HepG2 (cell line): ENCODE results near the gene MTPN. TPM values are rescaled to one million over a fixed set of nuclear protein-coding genes. Genes with fewer than 3 reads are reported as not detected.

Source experiments
- ATRX ChIP-seq: sonication (generic); formaldehyde crosslinking; IDR thresholded peaks from 2 replicates; pipeline ENCODE4 v1.4.0; 2020; ENCODE audit warnings: missing genetic modification reagents, borderline replicate concordance
- CBX2 ChIP-seq, 2 experiments: fragments of 200-600 bp in 1 of 2; sonication (generic); formaldehyde crosslinking in 1 of 2; IDR thresholded peaks; 2 replicates each; pipeline versions ENCODE4 v1.7.0 to v1.8.1; 2018 to 2022; ENCODE audit warnings: low read depth in 2 of 2, low read length in 1 of 2, mild to moderate bottlenecking in 1 of 2, missing genetic modification reagents in 1 of 2
- CCDC6 ChIP-seq: sonication (generic); formaldehyde crosslinking; IDR thresholded peaks from 2 replicates; pipeline ENCODE4 v1.8.1; 2022; ENCODE audit warnings: mild to moderate bottlenecking, missing genetic modification reagents, moderate library complexity
- GABPB1 ChIP-seq: IDR thresholded peaks from 2 replicates; pipeline ENCODE4 v1.6.1; 2016; ENCODE audit warnings: mild to moderate bottlenecking, missing genetic modification reagents, moderate library complexity, missing compliant biosample characterization
- NFIC ChIP-seq: IDR thresholded peaks from 2 replicates; pipeline ENCODE4 v1.6.1; 2012; ENCODE audit warnings: mild to moderate bottlenecking, low read length, inconsistent platforms
- NFKB2 ChIP-seq: sonication (generic); formaldehyde crosslinking; IDR thresholded peaks from 2 replicates; pipeline ENCODE4 v1.4.0; 2020; ENCODE audit warnings: missing genetic modification reagents, borderline replicate concordance
- RBM22 ChIP-seq: fragments of 200-400 bp; formaldehyde crosslinking; optimal IDR thresholded peaks from 2 replicates; pipeline ENCODE3; 2017; ENCODE audit warnings: mild to moderate bottlenecking, low read length, moderate library complexity
- SAP130 ChIP-seq: IDR thresholded peaks from 2 replicates; pipeline ENCODE4 v1.6.1; 2016; ENCODE audit warnings: low read depth
- SMARCE1 ChIP-seq: fragments of 450-650 bp; IDR thresholded peaks from 2 replicates; pipeline ENCODE4 v1.6.1; 2017; ENCODE audit warnings: borderline replicate concordance
- ZBTB8A ChIP-seq: sonication (generic); formaldehyde crosslinking; IDR thresholded peaks from 2 replicates; pipeline ENCODE4 v1.4.0; 2020; ENCODE audit warnings: mild to moderate bottlenecking, low read depth, missing genetic modification reagents, borderline replicate concordance
- ZMAT3 ChIP-seq: sonication (generic); formaldehyde crosslinking; conservative IDR thresholded peaks from 2 replicates; pipeline ENCODE4 v1.7.0; 2021; ENCODE audit warnings: missing genetic modification reagents
- ZNF101 ChIP-seq: sonication (generic); formaldehyde crosslinking; IDR thresholded peaks from 2 replicates; pipeline ENCODE4 v1.4.0; 2020; ENCODE audit warnings: mild to moderate bottlenecking, low read depth, missing genetic modification reagents, borderline replicate concordance
- ZNF225 ChIP-seq: sonication (generic); formaldehyde crosslinking; IDR thresholded peaks from 2 replicates; pipeline ENCODE4 v1.4.0; 2020; ENCODE audit warnings: mild to moderate bottlenecking, missing genetic modification reagents
- ZNF335 ChIP-seq: sonication (generic); formaldehyde crosslinking; IDR thresholded peaks from 2 replicates; pipeline ENCODE4 v1.4.0; 2020; ENCODE audit warnings: missing genetic modification reagents
- ZNF644 ChIP-seq: IDR thresholded peaks from 2 replicates; pipeline ENCODE4 v1.6.1; 2016; ENCODE audit warnings: low read depth
- ZNF790 ChIP-seq: sonication (generic); formaldehyde crosslinking; IDR thresholded peaks from 2 replicates; pipeline ENCODE4 v1.8.0; 2022; ENCODE audit warnings: missing genetic modification reagents, mild to moderate bottlenecking, borderline replicate concordance
- polyA plus RNA-seq, 8 experiments: library from polyadenylated mRNA; depleted of rRNA in 3 of 8; stranded (reverse) in 7 of 8; unstranded in 1 of 8; fragments of >200 nt; fragmentation: Illumina TruSeq in 4 of 8; extraction: Trizol in 4 of 8; gene quantifications; 2 replicates each; pipeline versions ENCODE4 v1.2.1 to v1.2.3, GENCODE V29; 2011 to 2016; ENCODE audit warnings: low read depth in 4 of 8, missing spikeins in 1 of 8, mixed read lengths in 1 of 8; ENCODE audit not compliant: insufficient read depth in 1 of 8
- total RNA-seq, 5 experiments: library from RNA; depleted of rRNA; stranded (reverse); fragments of >200 nt; fragmentation: Illumina TruSeq; extraction: Trizol; gene quantifications; 2 replicates each; pipeline ENCODE4 v1.2.3, GENCODE V29; 2016; ENCODE audit warnings: low read depth in 1 of 5
- TF ChIP-seq, protein P1 (sequence below): sonication (generic); formaldehyde crosslinking; IDR thresholded peaks from 2 replicates; pipeline ENCODE4 v1.4.0; 2020; ENCODE audit warnings: mild to moderate bottlenecking, missing genetic modification reagents
- TF ChIP-seq, protein P2 (sequence below): sonication (generic); formaldehyde crosslinking; IDR thresholded peaks from 2 replicates; pipeline ENCODE4 v1.8.1; 2023; ENCODE audit warnings: mild to moderate bottlenecking, missing genetic modification reagents

Gene MTPN
- total and polyA plus RNA-seq, 2 of the 13 experiments (the other 11 are each of a cell fraction or from before 2014, with no cell fraction given), result 31.1 to 71.7 TPM

DNA sequence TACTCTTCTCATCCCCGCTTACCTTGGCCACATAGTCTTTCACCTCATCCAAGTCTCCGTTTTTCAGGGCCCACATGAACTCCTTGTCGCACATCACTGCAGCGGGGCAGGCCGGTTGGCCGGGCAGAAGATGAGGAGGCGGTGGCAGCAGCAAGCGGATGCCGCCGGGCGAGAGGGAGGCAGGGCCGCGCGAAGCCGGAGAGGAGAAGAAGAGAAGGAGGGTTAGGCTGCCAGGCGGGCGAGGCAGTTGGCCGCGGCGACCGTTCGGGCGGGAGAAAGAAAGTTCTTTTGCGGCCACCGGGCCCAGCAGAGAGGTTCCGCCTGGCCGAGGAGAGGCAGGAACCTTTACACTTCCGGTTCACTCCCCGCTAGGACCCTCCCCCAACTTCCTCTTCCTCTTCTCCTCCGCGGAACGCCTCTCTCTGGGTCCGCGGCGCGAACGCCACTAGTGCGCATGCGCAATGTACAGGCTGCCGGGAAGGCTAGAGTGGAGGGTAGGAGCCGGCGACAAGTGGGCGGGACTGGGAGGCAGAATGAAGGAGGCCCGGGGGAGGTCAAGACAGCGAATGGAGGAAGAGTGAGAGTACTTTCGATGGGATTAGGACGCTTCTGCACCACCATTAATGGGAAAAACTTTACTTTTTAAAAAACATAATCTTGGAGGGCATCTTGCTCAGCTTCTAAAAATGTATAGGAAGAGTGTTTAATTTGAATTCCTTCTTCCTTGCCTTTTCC, at the start of gene MTPN (continued):
- TF ChIP-seq, protein P1, sequence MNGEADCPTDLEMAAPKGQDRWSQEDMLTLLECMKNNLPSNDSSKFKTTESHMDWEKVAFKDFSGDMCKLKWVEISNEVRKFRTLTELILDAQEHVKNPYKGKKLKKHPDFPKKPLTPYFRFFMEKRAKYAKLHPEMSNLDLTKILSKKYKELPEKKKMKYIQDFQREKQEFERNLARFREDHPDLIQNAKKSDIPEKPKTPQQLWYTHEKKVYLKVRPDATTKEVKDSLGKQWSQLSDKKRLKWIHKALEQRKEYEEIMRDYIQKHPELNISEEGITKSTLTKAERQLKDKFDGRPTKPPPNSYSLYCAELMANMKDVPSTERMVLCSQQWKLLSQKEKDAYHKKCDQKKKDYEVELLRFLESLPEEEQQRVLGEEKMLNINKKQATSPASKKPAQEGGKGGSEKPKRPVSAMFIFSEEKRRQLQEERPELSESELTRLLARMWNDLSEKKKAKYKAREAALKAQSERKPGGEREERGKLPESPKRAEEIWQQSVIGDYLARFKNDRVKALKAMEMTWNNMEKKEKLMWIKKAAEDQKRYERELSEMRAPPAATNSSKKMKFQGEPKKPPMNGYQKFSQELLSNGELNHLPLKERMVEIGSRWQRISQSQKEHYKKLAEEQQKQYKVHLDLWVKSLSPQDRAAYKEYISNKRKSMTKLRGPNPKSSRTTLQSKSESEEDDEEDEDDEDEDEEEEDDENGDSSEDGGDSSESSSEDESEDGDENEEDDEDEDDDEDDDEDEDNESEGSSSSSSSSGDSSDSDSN (CRISPR knock-in tag), result peak; percentile 52; the same call in 1 of the 2 replicates
- no peak for TF ChIP-seq ZNF644 (CRISPR knock-in tag)
- TF ChIP-seq ZNF335 (CRISPR knock-in tag), result no peak
- TF ChIP-seq ZNF225 (CRISPR knock-in tag), result 0 out of 2 replicates have a peak, but pooled peaks have one; percentile 33
- TF ChIP-seq RBM22, result no peak
- peak; percentile 67; the same call in 1 of the 2 replicates for TF ChIP-seq CCDC6 (CRISPR knock-in tag)
- TF ChIP-seq GABPB1 (CRISPR knock-in tag), result peak; percentile 98
- no peak for TF ChIP-seq ATRX (CRISPR knock-in tag)
- peak; percentile 86; the same call in 1 of the 2 replicates for TF ChIP-seq NFKB2 (CRISPR knock-in tag)
- TF ChIP-seq ZMAT3 (CRISPR knock-in tag), result peak; percentile 69; the same call in 1 of the 2 replicates
- no peak for TF ChIP-seq ZBTB8A (CRISPR knock-in tag)
- TF ChIP-seq ZNF101 (CRISPR knock-in tag), result no peak
- TF ChIP-seq ZNF790, result peak; percentile 54; the same call in 1 of the 2 replicates
- no peak for TF ChIP-seq CBX2 (IDR thresholded peaks at IDR 0.05; ENCODE audit: low read depth, low read length)
- no peak for TF ChIP-seq CBX2 (CRISPR knock-in tag; IDR thresholded peaks at IDR 0.05; ENCODE audit: low read depth)
- TF ChIP-seq NFIC, result no peak
- peak; percentile 79 for TF ChIP-seq SAP130
- TF ChIP-seq, protein P2, sequence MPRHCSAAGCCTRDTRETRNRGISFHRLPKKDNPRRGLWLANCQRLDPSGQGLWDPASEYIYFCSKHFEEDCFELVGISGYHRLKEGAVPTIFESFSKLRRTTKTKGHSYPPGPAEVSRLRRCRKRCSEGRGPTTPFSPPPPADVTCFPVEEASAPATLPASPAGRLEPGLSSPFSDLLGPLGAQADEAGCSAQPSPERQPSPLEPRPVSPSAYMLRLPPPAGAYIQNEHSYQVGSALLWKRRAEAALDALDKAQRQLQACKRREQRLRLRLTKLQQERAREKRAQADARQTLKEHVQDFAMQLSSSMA (CRISPR knock-in tag), result peak; percentile 93
- TF ChIP-seq SMARCE1, result no peak
